HG02852 (cell line): ENCODE measurements around the gene TMCC1.

Experiments used
- ATAC-seq: cut with Tn5 transposase; IDR thresholded peaks from one replicate; pipeline ENCODE4 v1.9.1; 2021; ENCODE audit warnings: mild to moderate bottlenecking, moderate library complexity; ENCODE audit not compliant: unreplicated experiment

The TMCC1 gene

DNA sequence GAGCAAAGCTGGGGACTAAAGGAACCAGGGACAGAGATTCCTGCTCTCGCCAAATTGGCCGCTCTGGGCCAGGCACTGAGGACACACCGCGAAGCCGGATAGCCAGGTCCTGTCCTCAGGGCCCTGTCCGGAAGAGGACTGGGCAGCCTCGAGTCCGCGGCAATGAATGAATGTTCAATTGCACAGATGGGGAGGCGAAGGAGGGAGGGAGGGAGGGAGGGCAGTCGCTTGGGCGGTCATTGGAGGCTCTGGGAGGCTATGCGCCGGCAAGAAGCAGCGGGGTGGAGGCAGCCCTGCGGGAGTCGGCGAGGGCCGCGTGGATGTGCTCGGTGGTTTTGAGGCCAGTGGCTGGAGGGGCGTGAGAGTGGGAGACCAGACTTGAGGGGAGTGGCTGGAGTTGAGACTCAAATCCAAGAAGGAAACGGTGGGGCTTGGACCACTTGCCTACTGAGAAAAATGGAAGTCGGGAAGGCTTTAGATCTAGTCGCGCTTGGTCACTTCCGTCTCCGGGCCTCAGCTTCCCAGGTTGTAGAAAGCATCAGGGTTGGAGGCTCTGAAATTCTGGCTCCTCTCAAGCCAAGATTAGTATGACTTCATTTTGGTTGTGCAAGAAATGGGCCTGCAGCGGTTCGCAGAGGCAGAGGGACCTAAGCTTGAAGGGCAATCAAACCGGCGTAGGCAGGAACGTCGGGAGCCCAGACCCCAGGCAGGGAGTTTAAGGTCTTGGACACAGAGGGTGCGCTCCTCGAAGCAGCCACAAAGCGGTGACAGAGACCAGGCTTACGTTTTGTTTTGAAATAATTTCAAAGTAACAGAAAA is 266.0 kb downstream of the TMCC1 start:
- ATAC-seq: no peak

DNA sequence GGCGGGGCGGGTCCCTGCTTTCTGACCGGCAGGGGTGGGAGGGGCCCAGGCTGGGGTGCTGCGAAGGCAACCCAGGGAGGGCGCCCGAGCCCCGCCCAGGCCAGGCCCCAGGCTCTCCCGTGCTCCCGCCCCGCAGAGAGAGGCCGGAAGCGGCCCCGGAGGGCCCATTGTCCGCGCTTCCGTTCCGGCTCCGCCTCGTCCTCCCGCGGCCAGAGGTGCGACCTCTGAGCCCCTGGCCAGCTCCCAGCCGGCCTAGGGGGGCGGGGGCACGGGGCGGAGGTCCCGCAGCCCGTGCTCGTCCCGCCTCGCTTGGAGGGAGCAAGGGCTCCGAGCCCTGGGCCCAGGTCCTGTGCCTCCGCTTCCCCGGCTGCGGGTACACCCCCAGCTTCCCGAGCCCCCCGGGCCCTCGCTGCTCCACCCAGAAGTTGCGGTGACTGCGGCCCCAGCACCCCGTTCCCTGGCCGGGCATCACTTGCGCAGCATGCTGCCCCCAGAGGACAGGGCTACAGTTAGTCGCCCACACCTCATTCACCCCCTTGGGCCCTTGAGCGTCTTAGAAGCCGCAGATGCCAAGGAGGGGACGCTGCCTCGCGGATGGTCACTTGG is 266.7 kb downstream of the TMCC1 start:
- ATAC-seq: peak; percentile 90

DNA sequence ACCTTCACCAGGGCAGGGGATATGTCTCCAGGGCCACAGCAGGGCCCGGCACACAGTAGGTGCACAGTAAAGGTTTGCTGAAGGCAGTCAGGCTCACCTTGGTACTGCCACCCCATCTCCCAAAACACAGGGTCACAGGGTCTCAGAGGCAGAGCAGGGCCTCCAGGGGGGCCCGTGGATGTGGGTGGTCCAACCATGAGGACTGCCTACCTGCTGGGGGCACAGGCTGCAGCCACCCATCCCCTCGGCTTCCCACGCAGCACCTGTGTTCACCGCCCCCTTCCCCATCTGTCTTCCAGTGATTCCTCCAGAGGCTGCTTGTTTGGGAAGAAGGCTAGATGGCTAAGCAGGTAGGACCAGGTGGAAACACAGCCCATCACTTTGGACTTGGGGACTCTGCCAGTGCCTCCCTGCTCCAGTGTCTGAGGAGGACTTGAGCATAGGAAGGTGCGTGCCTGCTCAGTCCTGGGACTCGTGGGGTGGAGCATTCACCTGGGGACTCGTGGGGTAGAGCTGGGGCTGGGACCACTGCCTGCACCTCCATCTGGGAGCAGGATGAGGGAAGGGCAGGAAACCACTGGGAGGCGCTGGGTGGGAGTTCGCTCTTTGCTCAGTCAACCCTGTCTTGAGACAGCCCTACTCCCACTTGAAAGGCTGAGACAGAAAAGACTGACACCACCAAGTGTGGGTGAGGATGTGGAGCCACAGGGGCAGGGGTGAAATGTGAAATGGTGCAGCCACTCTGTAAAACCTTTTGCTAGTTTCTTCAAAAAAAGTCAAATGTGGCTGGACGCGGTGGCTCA is 268.2 kb downstream of the TMCC1 start:
- ATAC-seq: no peak

DNA sequence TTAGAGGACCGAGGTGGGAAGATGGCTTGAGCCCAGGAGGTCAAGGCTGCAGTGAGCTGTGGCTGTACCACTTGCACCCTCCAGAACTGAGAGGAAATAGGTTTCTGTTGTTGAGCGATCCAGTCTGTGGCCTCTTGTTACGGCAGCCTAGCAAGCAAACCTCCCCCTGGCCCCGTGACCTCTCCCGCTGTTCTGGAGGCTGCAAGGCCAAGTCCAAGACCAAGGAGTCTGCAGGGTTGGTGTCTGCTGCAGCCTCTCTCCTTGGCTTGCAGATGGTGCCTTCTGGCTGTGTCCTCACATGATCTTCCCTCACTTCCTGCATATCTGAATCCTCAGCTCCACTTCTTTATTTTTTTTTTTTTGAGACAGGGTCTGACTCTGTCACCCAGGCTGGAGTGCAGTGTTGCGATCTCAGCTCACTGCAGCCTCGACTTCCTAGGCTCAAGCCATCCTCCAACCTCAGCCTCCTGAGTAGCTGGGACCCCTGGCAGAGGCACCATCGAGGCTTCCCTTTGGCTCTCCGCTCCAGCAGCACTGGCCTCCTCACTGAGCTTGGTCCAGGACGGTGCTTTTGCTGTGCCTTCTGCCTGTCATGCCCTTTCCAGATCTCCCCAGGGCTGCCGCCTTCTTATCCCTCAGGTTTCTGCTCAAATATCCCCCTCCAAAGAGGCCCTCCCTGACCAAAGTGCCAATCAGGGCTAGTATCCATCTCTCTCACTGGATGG is 269.0 kb downstream of the TMCC1 start:
- no peak for ATAC-seq

DNA sequence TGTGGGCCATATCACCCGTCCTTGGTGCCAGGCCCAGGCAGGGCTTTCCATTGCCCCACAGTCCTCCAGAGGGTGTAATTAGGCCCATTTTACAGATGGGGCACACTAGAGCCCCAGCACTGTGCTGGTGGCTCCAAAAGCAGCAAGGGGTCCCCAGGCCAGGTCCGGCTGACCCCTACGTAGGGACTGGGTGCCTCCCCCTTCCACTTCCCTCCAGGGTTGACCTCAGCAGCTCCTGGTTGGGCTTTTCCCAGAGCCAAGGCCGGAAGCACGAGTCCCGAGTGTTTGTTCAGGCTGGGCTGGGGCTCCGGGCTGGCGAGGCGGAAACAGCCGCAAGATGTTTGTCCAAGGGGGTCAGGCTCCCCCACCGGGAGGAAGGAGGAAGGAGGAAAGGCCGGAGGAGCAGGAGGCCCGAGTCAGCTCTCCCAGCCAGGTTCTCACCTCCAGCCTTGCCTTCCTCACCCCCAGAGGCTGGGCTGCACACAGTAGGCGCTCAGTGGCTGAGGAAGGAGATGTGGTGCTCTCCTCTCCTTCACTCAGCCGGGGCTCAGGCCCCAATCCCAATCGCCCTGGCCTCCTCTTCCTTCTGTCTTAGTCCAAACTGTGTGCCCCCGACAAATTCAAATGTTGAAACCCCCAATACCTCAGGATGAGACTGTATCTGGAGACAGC is 269.9 kb downstream of the TMCC1 start:
- ATAC-seq: no peak

DNA sequence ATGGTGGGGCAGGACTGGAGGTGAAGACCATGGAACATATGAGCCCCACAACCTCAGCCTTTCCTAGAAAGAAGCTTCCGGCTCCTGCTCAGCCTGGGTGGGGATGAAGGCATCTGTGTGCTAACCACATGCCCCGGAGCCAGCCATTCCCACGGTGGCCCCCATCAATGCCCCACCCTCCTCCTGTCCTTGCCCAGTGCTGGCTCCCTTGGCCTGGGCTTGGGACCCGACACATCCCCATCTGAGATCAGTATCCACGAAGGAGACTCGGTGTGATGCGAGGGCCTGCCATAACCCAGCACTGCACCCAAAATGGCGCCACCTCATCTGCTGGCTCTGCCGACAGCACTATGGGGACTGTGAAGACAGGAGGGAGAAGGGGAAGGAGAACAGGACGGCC is 270.6 kb downstream of the TMCC1 start:
- no peak for ATAC-seq

DNA sequence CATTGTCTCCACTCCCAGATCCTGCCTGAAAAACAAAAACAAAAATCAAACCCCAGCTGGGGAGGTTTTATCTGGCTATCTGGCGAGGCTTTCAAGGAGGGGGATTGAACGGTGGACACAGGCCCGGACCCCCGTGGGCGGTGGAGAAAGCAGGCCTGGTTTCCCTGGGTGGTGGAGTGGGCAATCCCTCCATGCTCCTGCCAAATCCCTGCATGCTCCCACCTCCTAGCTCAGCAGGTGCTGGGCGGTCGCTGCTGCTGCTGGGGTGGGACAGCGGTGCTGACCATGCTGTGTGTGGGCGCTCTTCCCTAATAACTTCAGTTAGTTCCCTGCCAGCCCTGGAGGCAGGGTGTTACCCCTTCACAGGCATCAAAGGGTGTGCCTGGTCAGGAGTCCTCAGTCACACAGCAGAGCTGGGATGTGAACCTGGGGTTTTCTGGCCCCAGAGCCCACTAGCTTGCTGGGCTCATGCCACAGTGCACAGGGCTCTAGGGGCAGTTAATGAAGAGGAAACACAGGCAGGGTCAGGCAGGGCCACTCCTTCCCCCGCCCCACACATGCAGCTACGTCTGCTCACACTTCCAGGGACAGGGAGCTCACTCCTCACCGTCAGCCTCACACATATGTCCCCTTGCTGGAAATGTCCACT is 271.2 kb downstream of the TMCC1 start:
- ATAC-seq: no peak

DNA sequence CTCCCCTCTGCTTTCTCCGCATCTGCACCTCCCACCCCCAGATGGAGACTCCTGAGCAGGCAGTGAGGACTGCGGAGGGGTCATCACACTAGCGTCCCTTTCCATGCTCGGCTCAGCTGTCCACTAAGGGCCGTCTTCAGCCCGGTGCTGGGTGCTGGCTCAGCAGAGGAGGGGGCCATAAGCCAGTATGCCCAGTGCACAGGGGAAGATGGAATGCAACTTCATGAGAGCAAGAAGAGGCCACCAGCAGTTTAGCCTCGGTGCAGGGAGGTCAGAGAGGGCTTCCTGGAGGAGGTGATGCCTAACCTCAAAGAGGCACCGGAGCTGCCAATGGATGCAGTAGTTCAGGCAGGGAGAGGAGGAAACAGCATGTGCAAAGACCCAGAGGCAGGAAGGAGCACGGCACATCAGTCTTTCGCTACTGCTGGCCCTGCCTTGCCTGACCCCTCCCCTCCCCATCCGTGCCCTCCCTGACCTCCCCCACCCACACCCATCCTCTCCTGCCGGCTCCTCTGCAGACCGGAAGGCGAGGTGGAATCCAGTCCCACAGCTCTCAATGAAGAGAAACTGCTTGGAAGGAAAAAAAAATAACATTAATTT is 271.8 kb downstream of the TMCC1 start:
- no peak for ATAC-seq

DNA sequence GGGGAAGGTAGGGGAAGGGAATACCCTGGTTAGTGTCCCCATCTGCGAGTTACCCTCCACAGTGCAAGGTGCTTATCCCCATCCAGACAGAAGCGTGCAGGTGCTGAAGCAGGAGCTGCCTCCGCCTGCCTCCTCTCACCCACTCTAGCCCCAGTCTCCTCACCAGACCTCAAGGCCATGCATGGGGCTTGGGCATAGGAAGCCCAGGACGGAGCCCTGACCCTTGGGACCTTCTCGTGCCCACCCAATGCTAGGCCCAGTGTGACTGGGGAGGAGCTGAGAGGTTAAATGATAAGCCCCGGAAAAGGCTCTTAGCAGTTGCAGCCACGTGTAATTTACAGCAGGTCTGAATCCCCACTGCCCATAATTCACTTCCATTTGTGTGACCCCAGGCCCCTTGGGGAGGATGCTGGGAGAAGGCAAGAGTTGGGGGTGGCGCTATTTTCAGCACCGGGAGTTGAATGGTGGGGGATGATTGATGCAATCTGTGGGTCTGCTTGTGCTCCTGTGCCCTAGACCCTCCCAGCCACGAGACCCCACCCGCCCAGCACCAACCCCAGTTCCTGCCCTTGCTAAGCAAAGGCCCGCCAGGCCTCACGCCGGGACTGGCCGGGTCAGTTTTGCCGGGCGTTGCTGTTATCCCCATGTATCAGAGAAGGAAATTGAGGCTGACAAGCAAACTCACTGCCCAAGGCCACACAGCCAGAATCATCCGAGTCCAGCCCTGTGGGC is 272.5 kb downstream of the TMCC1 start:
- ATAC-seq: no peak

DNA sequence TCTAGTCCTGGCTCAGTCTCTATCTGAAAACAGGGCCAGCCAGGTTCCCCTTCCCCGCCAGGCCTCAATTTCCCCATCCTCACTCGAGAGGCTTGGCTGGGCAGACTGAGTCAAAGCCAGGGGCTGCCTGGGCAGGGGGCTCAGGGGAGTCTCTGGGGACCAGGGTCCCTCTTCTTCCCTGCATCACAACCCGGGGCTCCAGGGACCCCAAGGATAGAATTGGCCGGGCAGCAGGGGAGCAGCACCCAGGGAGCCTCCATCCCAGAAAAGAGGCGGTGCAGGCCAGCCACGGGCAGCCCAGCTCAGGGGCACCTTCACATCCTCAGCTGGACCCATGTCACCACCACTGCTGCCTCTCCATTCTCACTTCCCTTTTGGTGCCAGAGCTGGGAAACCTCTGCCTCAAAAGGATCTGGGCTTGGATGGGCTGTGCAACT is 273.8 kb downstream of the TMCC1 start:
- no peak for ATAC-seq

DNA sequence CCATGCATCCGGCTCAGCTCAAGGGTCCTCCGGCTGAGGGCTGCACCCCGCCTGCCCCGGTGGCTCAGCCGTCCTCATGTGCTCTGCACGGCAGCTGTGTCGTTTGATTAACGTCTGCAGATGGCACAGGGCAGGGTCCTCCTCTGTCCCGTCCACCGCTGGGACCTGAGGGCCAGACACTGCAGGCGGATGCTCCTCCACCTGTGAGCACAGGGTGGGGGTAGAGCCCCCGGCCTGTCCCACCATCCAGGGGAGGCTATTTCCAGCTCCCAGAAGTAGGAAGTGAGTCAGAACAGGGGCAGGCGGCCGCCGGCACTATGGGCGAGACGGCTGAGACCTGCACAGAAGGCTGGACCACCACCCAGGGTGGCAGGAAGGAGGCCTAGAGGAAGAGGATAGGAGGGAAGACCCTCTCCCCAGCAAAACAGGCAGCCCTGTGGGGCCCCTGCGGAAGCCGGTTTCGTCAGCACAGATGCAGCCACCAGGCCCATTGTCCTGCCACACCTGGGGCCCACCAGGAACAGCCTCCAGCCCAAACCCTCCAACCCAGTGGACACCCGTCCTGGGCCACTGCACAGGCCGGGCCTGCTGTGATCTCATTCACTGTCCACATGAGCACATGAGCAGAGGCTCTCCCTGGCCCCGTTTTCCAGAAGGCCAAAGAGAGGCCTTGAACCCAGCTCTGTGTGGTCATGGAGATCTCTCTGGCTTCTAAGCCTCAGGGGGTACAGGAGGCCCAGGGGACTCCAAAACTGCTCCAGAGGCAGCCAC is 274.4 kb downstream of the TMCC1 start:
- no peak for ATAC-seq

DNA sequence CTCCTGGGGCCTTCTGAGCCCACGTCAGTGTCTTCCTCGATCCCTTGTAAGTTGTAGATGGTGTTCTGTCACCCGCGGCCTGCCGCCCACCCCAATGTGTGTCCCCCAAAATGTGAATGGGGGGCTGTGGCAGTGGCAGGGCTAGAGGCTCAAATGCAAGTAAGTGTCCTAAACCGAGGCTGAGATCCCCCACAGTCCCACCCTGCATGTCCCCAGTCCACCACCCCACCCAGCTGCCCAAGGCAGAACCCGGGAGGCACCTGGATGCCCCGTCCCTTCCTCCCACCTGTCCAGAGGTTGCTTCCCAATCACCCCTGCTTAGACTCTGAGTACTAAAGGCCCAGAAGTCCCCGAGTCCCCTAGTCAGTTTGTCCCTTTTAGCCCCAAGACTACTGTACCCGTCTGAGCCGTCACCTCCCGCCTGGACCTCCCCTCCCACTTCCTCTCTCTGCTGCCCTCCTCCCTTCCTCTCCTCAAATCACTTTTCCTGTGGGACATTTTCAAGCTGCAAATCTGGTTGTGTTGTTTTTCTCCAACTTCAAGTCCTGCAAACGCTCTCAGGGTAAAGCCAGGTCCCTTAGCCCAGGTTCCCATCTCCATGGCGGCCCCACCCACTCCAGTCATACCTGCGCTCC is 275.2 kb downstream of the TMCC1 start:
- no peak for ATAC-seq

DNA sequence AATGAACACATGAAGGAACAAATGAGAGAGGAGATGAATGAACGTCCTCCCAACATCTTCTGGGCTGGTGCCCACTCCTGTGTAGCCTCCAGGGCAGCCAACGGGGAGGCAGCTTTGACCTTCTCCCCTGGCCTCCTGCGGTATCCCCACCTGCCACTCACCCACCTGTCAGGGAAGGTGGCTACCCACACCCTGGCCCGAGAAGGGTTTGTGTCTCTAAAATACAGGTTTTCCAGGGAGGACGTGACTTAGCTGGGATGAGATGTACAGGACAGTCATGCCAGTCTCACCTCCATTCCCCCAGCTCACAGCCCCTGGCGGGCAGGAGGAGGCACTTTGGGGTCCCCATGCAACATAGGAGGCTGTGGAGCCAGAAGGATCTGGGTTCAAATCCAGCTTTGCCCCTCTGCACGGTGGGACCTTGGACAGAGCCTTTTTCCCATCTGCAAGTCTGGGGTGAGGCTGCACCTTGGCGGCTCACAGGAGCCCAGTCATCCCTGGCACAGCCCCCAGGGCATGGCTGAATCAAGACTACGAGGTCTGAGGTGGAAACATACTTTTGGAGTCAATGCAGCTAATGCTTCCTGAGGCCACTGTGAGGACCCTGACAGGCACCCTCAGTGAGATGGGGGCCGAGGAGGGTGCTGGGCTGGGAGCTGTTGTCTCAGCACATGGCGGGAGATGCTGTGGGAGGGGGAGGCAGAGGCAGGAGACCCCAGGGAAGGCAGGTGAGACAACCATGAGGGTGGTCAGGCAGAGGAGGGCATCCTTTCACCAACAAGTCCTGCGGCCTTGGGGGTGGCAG is 275.9 kb downstream of the TMCC1 start:
- ATAC-seq: no peak

DNA sequence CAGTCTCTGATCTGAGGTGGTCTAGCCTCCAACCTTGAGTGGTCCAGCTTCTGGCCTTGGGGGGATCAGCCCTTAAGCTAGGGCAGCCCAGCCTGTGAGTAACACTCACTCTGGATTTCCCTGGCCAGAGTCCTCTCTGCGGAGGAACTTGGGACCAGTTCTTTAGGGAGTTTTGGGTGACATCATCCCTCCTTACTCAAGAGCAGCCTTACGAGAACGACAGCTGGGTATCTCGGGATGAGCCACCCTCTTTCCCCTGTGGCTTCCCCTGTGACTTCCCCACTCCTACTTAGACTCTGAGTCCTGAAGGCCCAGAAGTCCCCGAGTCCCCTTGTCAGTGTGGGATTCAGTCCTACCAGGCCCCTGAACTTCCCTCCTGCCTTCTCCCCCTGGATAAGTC is 276.8 kb downstream of the TMCC1 start:
- ATAC-seq: peak; percentile 63

DNA sequence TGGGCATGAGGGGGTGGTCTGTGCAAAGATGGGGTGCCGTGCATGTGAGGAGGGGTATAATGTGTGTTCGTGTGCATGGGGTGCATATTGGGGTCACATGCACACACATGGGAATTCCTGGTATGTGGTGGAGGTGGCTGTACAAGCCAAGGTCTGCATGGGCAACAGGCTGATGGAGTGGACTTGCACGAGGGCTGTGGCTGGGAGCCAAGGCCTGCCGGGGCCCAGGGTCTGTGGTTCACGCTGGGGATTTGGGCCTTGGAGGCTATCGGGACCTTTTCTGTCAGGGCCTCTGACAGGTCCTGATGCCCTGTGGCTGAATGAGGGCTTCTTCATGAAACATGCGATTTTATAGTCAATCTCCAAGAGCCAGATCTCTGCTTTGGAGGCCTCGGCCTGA is 277.2 kb downstream of the TMCC1 start:
- ATAC-seq: no peak

DNA sequence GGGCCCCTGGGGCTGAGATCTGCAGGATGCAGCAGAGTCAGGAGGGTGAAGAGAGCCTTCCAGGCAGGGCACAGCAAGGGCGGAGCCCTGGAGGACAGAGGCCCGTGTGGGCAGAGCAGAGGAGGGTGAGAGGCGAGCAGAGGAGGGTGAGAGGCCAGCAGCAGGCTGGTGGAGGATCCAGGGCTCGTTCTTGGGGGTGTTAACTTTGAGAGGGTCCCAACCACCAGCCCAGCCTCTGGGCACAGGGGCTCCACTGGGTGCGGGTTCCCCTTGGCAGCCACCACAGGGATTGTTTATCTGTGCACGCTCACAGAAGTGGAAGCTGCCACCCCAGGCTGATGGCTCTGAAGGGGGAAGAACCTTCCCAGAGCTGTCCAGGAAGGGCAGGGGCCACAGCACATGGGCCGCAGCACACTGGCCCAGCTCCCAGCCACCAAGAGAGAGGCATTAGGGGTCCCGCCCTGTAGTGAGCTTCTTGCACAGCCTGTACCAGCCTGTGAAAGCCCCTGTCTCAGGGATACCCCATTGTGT is 277.7 kb downstream of the TMCC1 start:
- ATAC-seq: no peak

DNA sequence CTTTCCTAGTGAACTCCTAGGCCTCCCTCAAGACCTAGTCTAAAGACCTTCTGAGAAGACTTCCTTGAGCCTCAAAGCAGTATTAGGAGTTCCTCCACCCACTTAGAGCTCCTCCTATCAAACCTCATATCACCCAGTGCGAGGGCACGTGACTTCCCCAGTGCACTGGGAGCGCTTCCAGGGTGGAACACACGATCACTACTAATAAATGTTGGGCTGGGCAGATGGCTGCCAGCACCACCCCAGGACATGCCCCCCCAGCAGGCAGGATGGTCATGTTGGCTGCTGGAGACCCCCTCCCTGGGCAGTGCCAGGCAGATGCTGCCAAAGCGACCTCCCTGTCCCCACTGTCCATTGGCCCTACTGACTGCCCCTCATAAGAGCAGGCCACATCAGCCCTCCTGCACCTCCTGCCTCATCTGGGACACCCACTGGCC is 278.6 kb downstream of the TMCC1 start:
- ATAC-seq: no peak
